Mesothelial cell of epicardium (in vitro differentiated cells): ENCODE measurements around the gene MYO5B. TPM values are rescaled to one million over a fixed set of nuclear protein-coding genes. Genes with fewer than 3 reads are reported as not detected.

Source experiments
- DNase-seq, 2 experiments: peaks; one replicate each; pipeline ENCODE4 v3.0.0; 2021; ENCODE audit warnings: low spot score in 2 of 2; ENCODE audit not compliant: unreplicated experiment in 2 of 2
- H3K27ac Mint-ChIP-seq: 2 replicates; pipeline ENCODE4 v1.8.0; 2021; ENCODE audit warnings: mixed read lengths
- H3K27me3 Mint-ChIP-seq: 2 replicates; pipeline ENCODE4 v1.8.0; 2021; ENCODE audit warnings: low read depth, mixed read lengths
- H3K36me3 Mint-ChIP-seq: 2 replicates; pipeline ENCODE4 v1.8.0; 2021; ENCODE audit warnings: mixed read lengths
- H3K4me1 Mint-ChIP-seq: 2 replicates; pipeline ENCODE4 v1.8.0; 2021; ENCODE audit warnings: mixed read lengths
- H3K4me3 Mint-ChIP-seq: 2 replicates; pipeline ENCODE4 v1.8.0; 2021; ENCODE audit warnings: mild to moderate bottlenecking, moderate library complexity, mixed read lengths
- H3K9me3 Mint-ChIP-seq: 2 replicates; pipeline ENCODE4 v1.8.0; 2021; ENCODE audit warnings: mixed read lengths
- total RNA-seq: library from RNA; stranded (reverse); gene quantifications from 3 replicates; pipeline ENCODE4 v1.2.1, GENCODE V29; 2021
- TF ChIP-seq, protein P1 (sequence below): fragments of 200-600 bp; sonication (generic); IDR thresholded peaks from one replicate; pipeline ENCODE4 v1.5.0; 2021; ENCODE audit warnings: antibody characterized with exemption; ENCODE audit not compliant: unreplicated experiment

MYO5B gene
- total RNA-seq, 1 donor from 2014 or later, result 15.1 TPM

DNA sequence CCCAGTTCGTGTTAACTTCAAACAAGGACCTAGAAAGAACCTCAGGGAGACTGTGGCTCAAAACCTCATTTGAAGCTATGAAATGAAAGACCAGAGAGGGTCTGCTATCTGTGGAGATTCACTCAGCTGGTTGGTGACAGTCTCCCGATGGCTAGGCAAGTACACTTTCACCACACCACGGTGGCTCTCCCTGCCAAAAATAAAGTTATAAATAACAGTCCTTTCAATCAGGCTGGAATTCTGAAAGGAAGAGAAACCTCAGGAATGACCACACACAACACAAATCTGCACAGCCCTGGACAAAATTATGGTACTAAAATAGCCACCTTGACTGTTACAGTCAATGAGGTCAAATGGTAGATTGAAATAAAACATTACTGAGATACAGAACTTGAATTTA is 221.4 kb downstream of the MYO5B start:
- H3K4me1 Mint-ChIP-seq, result no peaks in the 10 kb centered on the region
- H3K4me3 Mint-ChIP-seq, result no peak overlapping the region
- DNase-seq, result no peak
- H3K36me3 Mint-ChIP-seq, result peaks cover 3% of the 10 kb centered on the region
- TF ChIP-seq, protein P1, sequence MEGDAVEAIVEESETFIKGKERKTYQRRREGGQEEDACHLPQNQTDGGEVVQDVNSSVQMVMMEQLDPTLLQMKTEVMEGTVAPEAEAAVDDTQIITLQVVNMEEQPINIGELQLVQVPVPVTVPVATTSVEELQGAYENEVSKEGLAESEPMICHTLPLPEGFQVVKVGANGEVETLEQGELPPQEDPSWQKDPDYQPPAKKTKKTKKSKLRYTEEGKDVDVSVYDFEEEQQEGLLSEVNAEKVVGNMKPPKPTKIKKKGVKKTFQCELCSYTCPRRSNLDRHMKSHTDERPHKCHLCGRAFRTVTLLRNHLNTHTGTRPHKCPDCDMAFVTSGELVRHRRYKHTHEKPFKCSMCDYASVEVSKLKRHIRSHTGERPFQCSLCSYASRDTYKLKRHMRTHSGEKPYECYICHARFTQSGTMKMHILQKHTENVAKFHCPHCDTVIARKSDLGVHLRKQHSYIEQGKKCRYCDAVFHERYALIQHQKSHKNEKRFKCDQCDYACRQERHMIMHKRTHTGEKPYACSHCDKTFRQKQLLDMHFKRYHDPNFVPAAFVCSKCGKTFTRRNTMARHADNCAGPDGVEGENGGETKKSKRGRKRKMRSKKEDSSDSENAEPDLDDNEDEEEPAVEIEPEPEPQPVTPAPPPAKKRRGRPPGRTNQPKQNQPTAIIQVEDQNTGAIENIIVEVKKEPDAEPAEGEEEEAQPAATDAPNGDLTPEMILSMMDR, result no peak
- no peaks in the 10 kb centered on the region for H3K9me3 Mint-ChIP-seq
- H3K27ac Mint-ChIP-seq, result no peak overlapping the region
- no peaks in the 10 kb centered on the region for H3K27me3 Mint-ChIP-seq

DNA sequence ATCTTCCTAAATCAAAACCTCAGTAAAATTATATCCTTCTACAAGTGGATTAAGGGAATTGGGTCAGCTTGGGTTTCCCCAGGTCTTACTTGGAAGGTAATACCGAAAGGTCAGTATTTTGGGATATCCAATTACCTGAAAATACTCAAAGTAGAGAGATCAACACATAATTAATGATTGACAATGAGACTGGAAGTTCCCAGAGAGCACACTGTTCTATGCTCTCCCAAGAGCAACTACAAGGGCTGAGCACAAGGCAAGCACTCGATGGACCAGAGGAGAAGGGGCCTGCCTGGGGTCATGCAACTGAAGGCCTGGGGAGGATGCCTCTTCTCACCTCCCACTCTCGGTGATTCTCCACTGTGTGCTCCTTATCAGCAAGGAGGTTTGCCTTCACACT is 222.4 kb downstream of the MYO5B start:
- H3K9me3 Mint-ChIP-seq, result no peaks in the 10 kb centered on the region
- no peak overlapping the region for H3K4me3 Mint-ChIP-seq
- H3K27me3 Mint-ChIP-seq, result no peaks in the 10 kb centered on the region
- TF ChIP-seq, protein P1, result no peak
- H3K36me3 Mint-ChIP-seq, result peaks cover 3% of the 10 kb centered on the region
- H3K4me1 Mint-ChIP-seq, result peaks cover 4% of the 10 kb centered on the region
- DNase-seq, result no peak
- H3K27ac Mint-ChIP-seq, result no peak overlapping the region

DNA sequence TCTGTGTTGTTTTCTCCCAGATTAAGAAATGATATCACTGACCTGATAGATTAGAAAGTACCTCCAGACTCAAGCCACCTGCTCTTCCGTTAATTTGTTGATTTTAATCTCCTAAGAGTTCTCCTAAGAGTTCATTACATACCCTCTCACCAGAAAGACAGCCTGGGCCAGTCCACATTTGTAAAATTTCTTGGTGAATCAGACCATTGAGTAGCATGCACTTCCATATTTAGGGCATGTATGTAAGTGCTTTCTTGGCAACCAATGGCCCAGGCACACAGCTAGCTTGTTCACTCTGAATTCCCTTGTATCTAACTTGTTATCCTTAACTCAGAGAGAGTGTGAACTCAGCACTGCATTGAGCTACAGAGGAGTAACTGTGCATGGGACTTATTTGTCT is 223.5 kb downstream of the MYO5B start:
- no peak overlapping the region for H3K4me3 Mint-ChIP-seq
- peaks cover 3% of the 10 kb centered on the region for H3K36me3 Mint-ChIP-seq
- peaks cover 7% of the 10 kb centered on the region for H3K4me1 Mint-ChIP-seq
- H3K27ac Mint-ChIP-seq, result no peak overlapping the region
- TF ChIP-seq, protein P1, result no peak
- DNase-seq, result no peak
- no peaks in the 10 kb centered on the region for H3K9me3 Mint-ChIP-seq
- no peaks in the 10 kb centered on the region for H3K27me3 Mint-ChIP-seq

DNA sequence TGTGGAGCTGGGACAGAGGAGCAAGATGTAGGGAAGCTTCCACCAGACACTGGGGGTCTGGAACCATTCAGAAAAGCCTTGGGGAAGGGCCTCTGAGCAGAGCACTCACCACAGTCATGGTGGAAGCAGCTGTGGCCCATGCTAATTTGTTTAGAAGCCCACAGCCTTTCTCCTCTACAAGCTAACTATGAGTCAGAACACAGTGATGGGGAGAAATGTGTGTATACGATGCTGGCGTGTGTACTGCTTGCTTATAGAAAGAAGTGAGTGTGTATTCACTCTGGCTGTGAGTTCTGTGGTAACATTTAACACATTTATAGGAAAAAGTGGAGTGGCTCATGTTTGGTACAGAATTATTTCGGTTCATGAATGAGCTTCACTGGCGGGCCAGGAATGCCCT is 224.6 kb downstream of the MYO5B start:
- peaks cover 3% of the 10 kb centered on the region for H3K36me3 Mint-ChIP-seq

DNA sequence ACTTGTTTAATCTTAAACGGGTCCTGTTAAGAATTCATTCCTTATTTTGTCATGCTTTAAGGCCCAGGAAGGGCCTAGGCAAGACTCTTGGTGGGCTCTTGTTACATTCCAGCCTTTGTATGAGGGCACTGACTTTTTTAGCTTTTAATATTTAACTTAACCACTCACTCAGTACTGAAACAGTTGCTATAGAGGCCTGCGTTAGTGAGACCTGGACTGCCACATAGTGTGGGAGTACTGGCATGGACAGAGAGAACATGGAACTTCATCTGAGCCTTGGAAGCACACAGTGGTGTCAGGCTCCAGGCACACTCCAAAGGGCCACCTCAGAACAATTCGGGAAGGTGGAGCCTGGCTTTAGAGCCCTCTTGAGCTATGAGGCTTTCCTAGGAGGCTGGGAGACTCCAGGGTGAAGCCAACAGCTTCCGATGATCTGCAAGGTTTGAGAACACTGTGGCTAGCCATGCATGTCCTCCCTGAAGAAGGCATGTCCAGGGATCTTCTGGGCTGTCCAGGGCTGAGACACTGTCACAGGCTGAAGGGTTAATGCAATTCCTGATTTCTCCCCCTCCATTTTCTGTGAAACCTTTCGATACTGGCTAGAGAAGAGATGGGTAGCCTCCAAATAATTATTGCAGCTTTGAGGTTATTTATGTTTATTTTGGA is 226.2 kb downstream of the MYO5B start:
- no peak for DNase-seq
- peaks cover 11% of the 10 kb centered on the region for H3K4me1 Mint-ChIP-seq
- no peak overlapping the region for H3K27ac Mint-ChIP-seq
- TF ChIP-seq, protein P1, result no peak
- H3K36me3 Mint-ChIP-seq, result peaks cover 3% of the 10 kb centered on the region
- H3K9me3 Mint-ChIP-seq, result no peaks in the 10 kb centered on the region
- H3K27me3 Mint-ChIP-seq, result no peaks in the 10 kb centered on the region
- no peak overlapping the region for H3K4me3 Mint-ChIP-seq

More for the DNA sequence above, 224.6 kb downstream of the MYO5B start:
- no peaks in the 10 kb centered on the region for H3K27me3 Mint-ChIP-seq
- H3K9me3 Mint-ChIP-seq, result no peaks in the 10 kb centered on the region
- TF ChIP-seq, protein P1, result no peak
- H3K27ac Mint-ChIP-seq, result no peak overlapping the region
- no peak for DNase-seq
- no peak overlapping the region for H3K4me3 Mint-ChIP-seq
- H3K4me1 Mint-ChIP-seq, result peaks cover 11% of the 10 kb centered on the region
